HepG2 (cell line): Measurements from ENCODE around the gene PTCD1. TPM values are rescaled to one million over a fixed set of nuclear protein-coding genes. Genes with fewer than 3 reads are reported as not detected.
"Not testable (repeated sequence)": the region's sequence is repeated elsewhere in the genome, so short reads cannot be mapped to it uniquely, and the experiment has no call there.

Experiments
- ATAC-seq: fragments of 200-7000 bp; cut with Tn5 transposase; 3 replicates; pipeline ENCODE4 v1.9.1; 2020; ENCODE audit warnings: mild to moderate bottlenecking, moderate library complexity
- BruUV-seq: library from RNA; stranded (reverse); fragments of 400-500 nt; replicated peaks from 2 replicates; lab custom pipeline; 2021; lab: Mats Ljungman, UMichigan
- CTCF ChIA-PET: fragments of 300-600 bp; formaldehyde crosslinking; extraction: SDS; loops from one replicate; lab custom pipeline; 2021; ENCODE audit warnings: low total read pairs, inconsistent platforms, low intra/inter-chr PET ratio; lab: Yijun Ruan, JAX
- POLR2A ChIA-PET: fragments of 350-600 bp; sonication (Branson Sonifier 250); formaldehyde crosslinking; loops from one replicate; lab custom pipeline; 2020; ENCODE audit warnings: antibody characterized with exemption, inconsistent platforms; lab: Yijun Ruan, JAX
- DNase-seq: peaks from one replicate; pipeline ENCODE4 v3.0.0-alpha.2; 2015; ENCODE audit warnings: low spot score
- FAIRE-seq: peaks from 3 replicates; lab custom pipeline; 2011; peaks lifted over from hg19 to GRCh38; lab: Jason Lieb, UNC
- H2AFZ ChIP-seq: one replicate; pipeline ENCODE4 v1.6.1; 2011; ENCODE audit warnings: low read length, inconsistent platforms
- H3K27ac ChIP-seq: fragments of 300-600 bp; 3 replicates; pipeline ENCODE4 v1.8.0; 2011; ENCODE audit warnings: mixed run types, mild to moderate bottlenecking, mixed read lengths, low read length, inconsistent platforms; ENCODE audit not compliant: insufficient read depth; ENCODE audit errors: extremely low read length
- H3K27me3 ChIP-seq, 2 experiments: fragments of 200-600 bp in 1 of 2; 2 replicates in 1 of 2; 3 replicates in 1 of 2; pipeline versions ENCODE4 v1.6.0 to v1.8.0; 2011; ENCODE audit warnings: low read length in 2 of 2, mild to moderate bottlenecking in 2 of 2, moderate library complexity in 2 of 2, inconsistent platforms in 1 of 2; ENCODE audit not compliant: insufficient read depth in 2 of 2, control insufficient read depth in 1 of 2
- H3K36me3 ChIP-seq, 2 experiments: fragments of 200-600 bp in 1 of 2; replicated peaks in 1 of 2; 2 replicates in 1 of 2; 3 replicates in 1 of 2; pipeline versions ENCODE4 v1.5.1 to v1.8.0; 2011; ENCODE audit warnings: low read length in 2 of 2, inconsistent platforms in 1 of 2; ENCODE audit not compliant: insufficient read depth in 2 of 2, control insufficient read depth in 1 of 2
- H3K4me1 ChIP-seq: 2 replicates; pipeline ENCODE4 v1.5.1; 2012; ENCODE audit warnings: low read length, inconsistent platforms; ENCODE audit not compliant: insufficient read depth
- H3K4me2 ChIP-seq: 2 replicates; pipeline ENCODE4 v1.6.0; 2011; ENCODE audit warnings: low read depth, low read length, inconsistent platforms
- H3K4me3 ChIP-seq, 3 experiments: fragments of 200-600 bp in 1 of 3; sonication (generic), shearing (Covaris generic) in 1 of 3; replicated peaks in 1 of 3; 2 replicates each; pipeline ENCODE4 v1.5.1; 2011 to 2016; ENCODE audit warnings: low read length in 3 of 3, inconsistent platforms in 2 of 3, low read depth in 2 of 3, mild to moderate bottlenecking in 2 of 3, control low read depth in 1 of 3, mixed read lengths in 1 of 3; ENCODE audit not compliant: insufficient read depth in 1 of 3
- H3K79me2 ChIP-seq: one replicate; pipeline ENCODE4 v1.6.1; 2011; ENCODE audit warnings: low read length, inconsistent platforms; ENCODE audit not compliant: insufficient read depth
- H3K9ac ChIP-seq: 2 replicates; pipeline ENCODE4 v1.6.0; 2011; ENCODE audit warnings: mild to moderate bottlenecking, low read depth, low read length, inconsistent platforms; ENCODE audit not compliant: insufficient read depth
- H3K9me3 ChIP-seq: 2 replicates; pipeline ENCODE4 v1.5.1; 2012; ENCODE audit warnings: mild to moderate bottlenecking, low read length
- H4K20me1 ChIP-seq: 2 replicates; pipeline ENCODE4 v1.6.0; 2011; ENCODE audit warnings: inconsistent platforms, mild to moderate bottlenecking, low read length, moderate library complexity; ENCODE audit not compliant: insufficient read depth
- AGO2 ChIP-seq: fragments of 200-400 bp; formaldehyde crosslinking; optimal IDR thresholded peaks from 2 replicates; pipeline ENCODE3; 2017; ENCODE audit warnings: mild to moderate bottlenecking, low read depth, low read length, moderate library complexity
- CEBPB ChIP-seq: IDR thresholded peaks from 2 replicates; pipeline ENCODE4 v1.6.1; 2011; ENCODE audit warnings: low read depth, low read length, improper control_type of control experiment, borderline replicate concordance
- CEBPG ChIP-seq: IDR thresholded peaks from 2 replicates; pipeline ENCODE4 v1.6.1; 2016
- FLYWCH1 ChIP-seq: sonication (generic); formaldehyde crosslinking; IDR thresholded peaks from 2 replicates; pipeline ENCODE4 v1.8.1; 2023; ENCODE audit warnings: mild to moderate bottlenecking, missing genetic modification reagents
- MIXL1 ChIP-seq: IDR thresholded peaks from 2 replicates; pipeline ENCODE4 v1.6.1; 2016
- RBFOX2 ChIP-seq: fragments of 200-400 bp; formaldehyde crosslinking; IDR thresholded peaks from 2 replicates; pipeline ENCODE4 v1.6.1; 2017; ENCODE audit warnings: low read depth, mild to moderate bottlenecking, low read length
- SALL1 ChIP-seq: sonication (generic); formaldehyde crosslinking; IDR thresholded peaks from 2 replicates; pipeline ENCODE4 v1.8.0; 2022; ENCODE audit warnings: mild to moderate bottlenecking, missing genetic modification reagents
- SP4 ChIP-seq: sonication (generic); formaldehyde crosslinking; IDR thresholded peaks from 2 replicates; pipeline ENCODE4 v1.8.1; 2023; ENCODE audit warnings: mild to moderate bottlenecking, missing genetic modification reagents
- TCF12 ChIP-seq, 2 experiments: fragments of 450-650 bp in 1 of 2; sonication (generic) in 1 of 2; formaldehyde crosslinking in 1 of 2; IDR thresholded peaks; 2 replicates each; pipeline versions ENCODE4 v1.6.1 to v1.8.0; 2017 to 2022; ENCODE audit warnings: antibody characterized with exemption in 1 of 2, mild to moderate bottlenecking in 1 of 2, missing genetic modification reagents in 1 of 2, moderate library complexity in 1 of 2
- ZFY ChIP-seq: sonication (generic); formaldehyde crosslinking; IDR thresholded peaks from 2 replicates; pipeline ENCODE4 v1.4.0; 2020; ENCODE audit warnings: missing genetic modification reagents
- WGBS: methylation state at CpG from one replicate; pipeline ENCODE4 v1.1.6; 2017; ENCODE audit warnings: low lambda C conversion rate; 5-methylcytosine and 5-hydroxymethylcytosine counted together
- in situ Hi-C: cut with HindIII; loops from 2 replicates; pipeline ENCODE4 v1.10.0; 2017; ENCODE audit warnings: low pct_unique_long_range_greater_than_20kb; ENCODE audit not compliant: extremely low pct_ligation_motif_present
- intact Hi-C: fragments of 100-400 bp; cut with micrococcal nuclease; formaldehyde crosslinking; loops from one replicate; pipeline ENCODE4 v1.10.0; 2022; ENCODE audit not compliant: unreplicated experiment
- polyA plus RNA-seq, 8 experiments: library from polyadenylated mRNA; depleted of rRNA in 3 of 8; stranded (reverse) in 7 of 8; unstranded in 1 of 8; fragments of >200 nt; fragmentation: Illumina TruSeq in 4 of 8; extraction: Trizol in 4 of 8; gene quantifications; 2 replicates each; pipeline versions ENCODE4 v1.2.1 to v1.2.3, GENCODE V29; 2011 to 2016; ENCODE audit warnings: low read depth in 4 of 8, missing spikeins in 1 of 8, mixed read lengths in 1 of 8; ENCODE audit not compliant: insufficient read depth in 1 of 8
- total RNA-seq, 5 experiments: library from RNA; depleted of rRNA; stranded (reverse); fragments of >200 nt; fragmentation: Illumina TruSeq; extraction: Trizol; gene quantifications; 2 replicates each; pipeline ENCODE4 v1.2.3, GENCODE V29; 2016; ENCODE audit warnings: low read depth in 1 of 5
- TF ChIP-seq, protein P1 (sequence below): sonication (generic); formaldehyde crosslinking; IDR thresholded peaks from 2 replicates; pipeline ENCODE4 v1.5.0; 2020; ENCODE audit warnings: mild to moderate bottlenecking, missing genetic modification reagents
- TF ChIP-seq, protein P2 (sequence below): sonication (generic); formaldehyde crosslinking; IDR thresholded peaks from 2 replicates; pipeline ENCODE4 v1.4.0; 2020; ENCODE audit warnings: missing genetic modification reagents

Gene PTCD1
- total and polyA plus RNA-seq, 2 of the 13 experiments (the other 11 are each of a cell fraction or from before 2014, with no cell fraction given) = 3.0 to 8.4 TPM

DNA sequence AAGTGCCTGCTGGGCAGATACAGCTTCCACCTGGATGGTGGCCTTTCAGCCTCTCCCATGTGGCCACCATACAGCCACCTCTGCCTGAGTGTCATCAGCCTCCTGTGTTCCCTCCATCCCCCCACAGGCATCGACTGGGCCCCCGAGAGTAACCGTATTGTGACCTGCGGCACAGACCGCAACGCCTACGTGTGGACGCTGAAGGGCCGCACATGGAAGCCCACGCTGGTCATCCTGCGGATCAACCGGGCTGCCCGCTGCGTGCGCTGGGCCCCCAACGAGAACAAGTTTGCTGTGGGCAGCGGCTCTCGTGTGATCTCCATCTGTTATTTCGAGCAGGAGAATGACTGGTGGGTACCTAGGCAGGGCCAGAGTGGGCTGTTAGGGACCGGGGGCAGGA is 50.7 kb downstream of the PTCD1 start:
- Histone ChIP-seq H4K20me1 (0 out of 2 replicates have a peak, but pooled peaks cover 6% of the 10 kb centered on the region), H3K4me1 (no peaks in the 10 kb centered on the region), H2AFZ (no peak overlapping the region), H3K9me3 (no peaks in the 10 kb centered on the region), H3K79me2 (peaks cover 5% of the 10 kb centered on the region), H3K9ac (no peak overlapping the region), H3K27ac (no peak overlapping the region), H3K4me3 (no peak overlapping the region), H3K4me2 (no peak overlapping the region), H3K36me3 (peaks cover 17 to 45% of the 10 kb centered on the region in 2 experiments), H3K27me3 (no peaks in the 10 kb centered on the region)
- in situ Hi-C loops = no loop called here
- intact Hi-C loops = loop anchor here (1.0 kb wide), 1 partner anchor 23 kb away; no protein-coding TSS in a partner anchor
- no TSS peak for BruUV-seq
- DNase-seq (no peak), ATAC-seq (no peak), FAIRE-seq (no peak)
- POLR2A ChIA-PET = interaction anchor here (1.7 kb wide), 1 partner anchor 21 kb away, joined by 5 read pairs; the partner anchor contains the start of genes BUD31 and PDAP1
- TF ChIP-seq RBFOX2 (0 out of 2 replicates have a peak, but pooled peaks have one; percentile 36), TCF12 (IDR thresholded peaks at IDR 0.05) (no peak), TCF12 (CRISPR knock-in tag; IDR thresholded peaks at IDR 0.05) (no peak), AGO2 (peak; percentile 79)
- 100% methylated on average over 19 of the region's 20 CpGs for WGBS
- CTCF ChIA-PET = interaction anchor here (2.2 kb wide), 1 partner anchor 23 kb away, joined by 18 read pairs; no protein-coding TSS in a partner anchor

DNA sequence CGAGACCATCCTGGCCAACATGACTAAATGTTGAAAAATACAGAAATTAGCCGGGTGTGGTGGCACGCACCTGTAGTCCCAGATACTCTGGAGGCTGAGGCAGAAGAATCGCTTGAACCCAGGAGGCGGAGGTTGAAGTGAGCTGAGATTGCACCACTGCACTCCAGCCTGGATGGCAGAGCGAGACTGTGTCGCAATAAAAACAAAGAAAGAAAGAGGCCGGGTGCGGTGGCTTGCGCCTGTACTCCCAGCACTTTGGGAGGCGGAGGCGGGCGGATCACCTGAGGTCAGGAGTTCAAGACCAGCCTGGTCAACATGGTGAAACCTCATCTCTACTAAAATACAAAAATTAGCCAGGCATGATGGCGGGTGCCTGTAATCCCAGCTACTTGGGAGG is 51.4 kb downstream of the PTCD1 start:
- H3K4me2 ChIP-seq = not testable (repeated sequence)

More for the DNA sequence above, 51.4 kb downstream of the PTCD1 start:
- H3K27ac ChIP-seq, in situ Hi-C loops, H3K9me3 ChIP-seq, H3K4me1 ChIP-seq, H3K79me2 ChIP-seq, BruUV-seq, ATAC-seq, DNase-seq, H4K20me1 ChIP-seq, H3K27me3 ChIP-seq, H3K4me3 ChIP-seq, H2AFZ ChIP-seq, FAIRE-seq, H3K9ac ChIP-seq: not testable (repeated sequence)
- intact Hi-C loops = loop anchor here (1.0 kb wide), 1 partner anchor 22 kb away; no protein-coding TSS in a partner anchor
- WGBS = 81% methylated on average over 14 of the region's 14 CpGs
- TF ChIP-seq FLYWCH1 = peak; percentile 31; the same call in 1 of the 2 replicates
- TF ChIP-seq MIXL1 (CRISPR knock-in tag) = 0 out of 2 replicates have a peak, but pooled peaks have one; percentile 2
- TF ChIP-seq, protein P1, sequence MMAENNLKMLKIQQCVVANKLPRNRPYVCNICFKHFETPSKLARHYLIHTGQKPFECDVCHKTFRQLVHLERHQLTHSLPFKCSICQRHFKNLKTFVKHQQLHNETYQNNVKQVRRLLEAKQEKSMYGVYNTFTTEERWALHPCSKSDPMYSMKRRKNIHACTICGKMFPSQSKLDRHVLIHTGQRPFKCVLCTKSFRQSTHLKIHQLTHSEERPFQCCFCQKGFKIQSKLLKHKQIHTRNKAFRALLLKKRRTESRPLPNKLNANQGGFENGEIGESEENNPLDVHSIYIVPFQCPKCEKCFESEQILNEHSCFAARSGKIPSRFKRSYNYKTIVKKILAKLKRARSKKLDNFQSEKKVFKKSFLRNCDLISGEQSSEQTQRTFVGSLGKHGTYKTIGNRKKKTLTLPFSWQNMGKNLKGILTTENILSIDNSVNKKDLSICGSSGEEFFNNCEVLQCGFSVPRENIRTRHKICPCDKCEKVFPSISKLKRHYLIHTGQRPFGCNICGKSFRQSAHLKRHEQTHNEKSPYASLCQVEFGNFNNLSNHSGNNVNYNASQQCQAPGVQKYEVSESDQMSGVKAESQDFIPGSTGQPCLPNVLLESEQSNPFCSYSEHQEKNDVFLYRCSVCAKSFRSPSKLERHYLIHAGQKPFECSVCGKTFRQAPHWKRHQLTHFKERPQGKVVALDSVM = peak; percentile 42; the same call in 1 of the 2 replicates
- 0 out of 2 replicates have a peak, but pooled peaks have one; percentile 8 for TF ChIP-seq ZFY
- peak; percentile 66; the same call in 1 of the 2 replicates for TF ChIP-seq CEBPB
- 0 out of 2 replicates have a peak, but pooled peaks have one; percentile 25 for TF ChIP-seq SP4 (CRISPR knock-in tag)
- TF ChIP-seq, protein P2, sequence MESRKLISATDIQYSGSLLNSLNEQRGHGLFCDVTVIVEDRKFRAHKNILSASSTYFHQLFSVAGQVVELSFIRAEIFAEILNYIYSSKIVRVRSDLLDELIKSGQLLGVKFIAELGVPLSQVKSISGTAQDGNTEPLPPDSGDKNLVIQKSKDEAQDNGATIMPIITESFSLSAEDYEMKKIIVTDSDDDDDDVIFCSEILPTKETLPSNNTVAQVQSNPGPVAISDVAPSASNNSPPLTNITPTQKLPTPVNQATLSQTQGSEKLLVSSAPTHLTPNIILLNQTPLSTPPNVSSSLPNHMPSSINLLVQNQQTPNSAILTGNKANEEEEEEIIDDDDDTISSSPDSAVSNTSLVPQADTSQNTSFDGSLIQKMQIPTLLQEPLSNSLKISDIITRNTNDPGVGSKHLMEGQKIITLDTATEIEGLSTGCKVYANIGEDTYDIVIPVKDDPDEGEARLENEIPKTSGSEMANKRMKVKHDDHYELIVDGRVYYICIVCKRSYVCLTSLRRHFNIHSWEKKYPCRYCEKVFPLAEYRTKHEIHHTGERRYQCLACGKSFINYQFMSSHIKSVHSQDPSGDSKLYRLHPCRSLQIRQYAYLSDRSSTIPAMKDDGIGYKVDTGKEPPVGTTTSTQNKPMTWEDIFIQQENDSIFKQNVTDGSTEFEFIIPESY = peak; percentile 82; the same call in 1 of the 2 replicates
- TF ChIP-seq CEBPG (CRISPR knock-in tag) = peak; percentile 53; the same call in 1 of the 2 replicates
- TF ChIP-seq SALL1 = 0 out of 2 replicates have a peak, but pooled peaks have one; percentile 3
- H3K36me3 ChIP-seq = peaks cover 16 to 43% of the 10 kb centered on the region in 2 experiments
- CTCF ChIA-PET = interaction anchor here (2.2 kb wide), 1 partner anchor 22 kb away, joined by 18 read pairs; no protein-coding TSS in a partner anchor
- POLR2A ChIA-PET = interaction anchor here (0.7 to 1.7 kb wide), 3 partner anchors 13 to 21 kb away, joined by 3 to 5 read pairs (median 5); partner anchors contain the start of genes BUD31 and PDAP1
